Peyer's patch (tissue), 4 donors: ENCODE measurements around the gene PLA2G2F.

Source experiments
- POLR2A ChIP-seq, 2 donors: fragments of 450-650 bp; IDR thresholded peaks; one replicate each; pipeline ENCODE4 v1.5.1; 2017; ENCODE audit warnings: antibody characterized with exemption in 2 of 2, mild to moderate bottlenecking in 2 of 2, moderate library complexity in 2 of 2
- TF ChIP-seq, protein P1 (sequence below), 6 experiments: fragments of 450-650 bp in 4 of 6; fragments of 200-600 bp in 2 of 6; sonication (generic) in 1 of 6; IDR thresholded peaks; one replicate each; pipeline ENCODE4 v1.5.1; 2017 to 2019; ENCODE audit warnings: antibody characterized with exemption in 6 of 6, mild to moderate bottlenecking in 3 of 6, moderate library complexity in 1 of 6

DNA sequence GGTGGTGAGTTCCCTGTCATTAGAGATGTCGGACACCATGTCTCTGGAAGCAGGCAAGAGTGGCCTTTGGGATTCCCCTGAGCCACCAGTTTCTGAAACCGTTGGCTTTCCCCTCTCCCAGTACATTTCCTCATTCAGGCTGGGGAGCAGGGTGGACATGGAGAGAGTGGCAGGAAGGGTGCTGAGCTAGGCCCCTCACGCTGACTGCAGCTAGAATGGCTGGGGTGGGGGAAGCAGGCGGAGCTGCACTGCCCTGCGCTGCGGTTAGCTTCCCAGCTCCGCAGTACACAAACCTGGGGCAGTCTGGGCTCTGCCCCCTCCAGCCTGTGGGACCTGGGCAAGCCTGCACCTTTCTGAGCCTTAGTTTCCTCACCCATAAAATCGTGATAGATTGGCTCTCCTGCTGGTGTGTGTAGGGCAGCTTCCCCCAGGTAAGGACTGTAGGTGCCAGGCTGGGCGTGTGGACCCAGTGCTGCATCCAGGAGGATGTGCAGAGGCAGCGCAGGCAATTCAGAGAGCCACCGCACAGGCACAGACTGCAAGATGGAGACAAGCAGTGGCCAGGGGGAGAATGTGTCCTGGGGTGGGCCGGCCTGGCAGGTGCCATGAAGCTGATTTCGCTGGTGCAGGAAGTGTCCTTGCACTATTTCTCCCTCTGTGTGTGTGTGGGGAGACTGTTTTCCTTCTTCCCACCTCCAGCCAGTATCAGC, 3.0 kb downstream of the PLA2G2F start:
- TF ChIP-seq, protein P1, sequence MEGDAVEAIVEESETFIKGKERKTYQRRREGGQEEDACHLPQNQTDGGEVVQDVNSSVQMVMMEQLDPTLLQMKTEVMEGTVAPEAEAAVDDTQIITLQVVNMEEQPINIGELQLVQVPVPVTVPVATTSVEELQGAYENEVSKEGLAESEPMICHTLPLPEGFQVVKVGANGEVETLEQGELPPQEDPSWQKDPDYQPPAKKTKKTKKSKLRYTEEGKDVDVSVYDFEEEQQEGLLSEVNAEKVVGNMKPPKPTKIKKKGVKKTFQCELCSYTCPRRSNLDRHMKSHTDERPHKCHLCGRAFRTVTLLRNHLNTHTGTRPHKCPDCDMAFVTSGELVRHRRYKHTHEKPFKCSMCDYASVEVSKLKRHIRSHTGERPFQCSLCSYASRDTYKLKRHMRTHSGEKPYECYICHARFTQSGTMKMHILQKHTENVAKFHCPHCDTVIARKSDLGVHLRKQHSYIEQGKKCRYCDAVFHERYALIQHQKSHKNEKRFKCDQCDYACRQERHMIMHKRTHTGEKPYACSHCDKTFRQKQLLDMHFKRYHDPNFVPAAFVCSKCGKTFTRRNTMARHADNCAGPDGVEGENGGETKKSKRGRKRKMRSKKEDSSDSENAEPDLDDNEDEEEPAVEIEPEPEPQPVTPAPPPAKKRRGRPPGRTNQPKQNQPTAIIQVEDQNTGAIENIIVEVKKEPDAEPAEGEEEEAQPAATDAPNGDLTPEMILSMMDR (IDR thresholded peaks at IDR 0.05), result no peak
- no peak for TF ChIP-seq POLR2A (IDR thresholded peaks at IDR 0.05)
